8988T (cell line): ENCODE results near the gene TP53AIP1.

Source experiments
- DNase-seq: peaks from one replicate; pipeline ENCODE4 v3.0.0; 2011

The TP53AIP1 gene

DNA sequence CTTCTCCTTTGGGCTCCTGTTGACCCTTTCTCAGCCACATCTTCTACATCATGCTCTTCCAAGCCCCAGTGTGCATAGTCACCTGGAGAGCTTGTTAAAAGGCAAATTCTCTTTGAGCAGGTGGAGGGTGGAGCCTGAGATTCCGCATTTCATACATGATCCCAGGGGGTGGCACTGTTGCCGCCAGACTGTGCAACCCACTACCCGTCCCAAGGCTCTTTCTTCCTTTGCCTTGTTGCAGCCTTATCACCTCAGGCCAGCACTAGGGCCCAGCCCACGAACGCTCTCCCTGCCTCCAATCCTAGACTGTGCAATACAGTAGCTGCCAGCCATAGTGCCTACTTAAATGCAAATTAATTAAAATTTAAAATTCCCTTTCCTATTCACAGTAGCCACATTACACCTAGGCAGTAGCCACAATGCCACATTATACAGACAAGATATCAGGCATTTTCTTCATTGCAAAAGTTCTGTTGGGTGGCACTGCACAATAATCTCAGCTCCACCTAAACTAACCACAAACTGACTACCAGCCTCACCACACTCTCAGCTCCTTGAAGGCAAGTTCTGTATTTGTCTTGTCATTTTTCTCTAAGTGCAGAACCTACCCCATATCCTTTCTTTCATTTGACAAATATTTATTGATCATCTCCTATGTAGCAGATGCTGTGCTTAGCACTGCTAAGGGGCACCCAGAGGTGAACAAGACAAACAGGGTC lies 56.1 kb downstream of the TP53AIP1 start:
- DNase-seq: no peak
